GM23248 (cell line): ENCODE data around the gene P2RY2. TPM values are rescaled to one million over a fixed set of nuclear protein-coding genes. Genes with fewer than 3 reads are reported as not detected.
"Not testable (repeated sequence)": the region's sequence is repeated elsewhere in the genome, so short reads cannot be mapped to it uniquely, and the experiment has no call there.

Experiments used
- DNase-seq: peaks from one replicate; pipeline ENCODE4 v3.0.0-alpha.2; 2015
- H2AFZ ChIP-seq: fragments of 200-600 bp; sonication (generic); 2 replicates; pipeline ENCODE4 v1.6.1; 2016; ENCODE audit warnings: antibody characterized with exemption
- H3F3A ChIP-seq: fragments of 200-600 bp; sonication (generic); 2 replicates; pipeline ENCODE4 v1.6.1; 2016; ENCODE audit warnings: mild to moderate bottlenecking, antibody characterized with exemption, mixed run types; ENCODE audit not compliant: insufficient read depth
- H3K27ac ChIP-seq: fragments of 200-600 bp; sonication (generic); 2 replicates; pipeline ENCODE4 v1.5.1; 2016; ENCODE audit warnings: mild to moderate bottlenecking
- H3K27me3 ChIP-seq: fragments of 200-600 bp; sonication (generic); replicated peaks from 2 replicates; pipeline ENCODE4 v1.6.1; 2016; ENCODE audit warnings: mild to moderate bottlenecking; ENCODE audit not compliant: insufficient read depth
- H3K36me3 ChIP-seq: fragments of 200-600 bp; sonication (generic); 2 replicates; pipeline ENCODE4 v1.6.1; 2016; ENCODE audit warnings: low read depth, mild to moderate bottlenecking
- H3K4me1 ChIP-seq: fragments of 200-600 bp; sonication (generic); 2 replicates; pipeline ENCODE4 v1.6.1; 2016; ENCODE audit warnings: mild to moderate bottlenecking; ENCODE audit not compliant: insufficient read depth
- H3K4me2 ChIP-seq: fragments of 200-600 bp; sonication (generic); one replicate; pipeline ENCODE4 v1.6.1; 2016; ENCODE audit warnings: mild to moderate bottlenecking; ENCODE audit not compliant: unreplicated experiment
- H3K4me3 ChIP-seq: fragments of 200-600 bp; sonication (generic); 2 replicates; pipeline ENCODE4 v1.5.1; 2016; ENCODE audit warnings: mild to moderate bottlenecking
- H3K79me2 ChIP-seq: fragments of 200-600 bp; sonication (generic); 2 replicates; pipeline ENCODE4 v1.6.1; 2016; ENCODE audit warnings: mild to moderate bottlenecking; ENCODE audit not compliant: insufficient read depth
- H3K9ac ChIP-seq: fragments of 200-600 bp; sonication (generic); 2 replicates; pipeline ENCODE4 v1.6.1; 2016; ENCODE audit warnings: mild to moderate bottlenecking
- H3K9me2 ChIP-seq: fragments of 200-600 bp; sonication (generic); 2 replicates; pipeline ENCODE4 v1.6.1; 2016; ENCODE audit warnings: mixed run types, mild to moderate bottlenecking, moderate library complexity; ENCODE audit not compliant: insufficient read depth
- H3K9me3 ChIP-seq: fragments of 200-600 bp; sonication (generic); one replicate; pipeline ENCODE4 v1.6.1; 2017; ENCODE audit warnings: low read depth
- H4K20me1 ChIP-seq: fragments of 200-600 bp; sonication (generic); 2 replicates; pipeline ENCODE4 v1.6.0; 2016; ENCODE audit not compliant: insufficient read depth
- EZH2 ChIP-seq: fragments of 200-600 bp; sonication (generic); IDR thresholded peaks from 2 replicates; pipeline ENCODE4 v1.6.1; 2018; ENCODE audit warnings: antibody characterized with exemption, mild to moderate bottlenecking; ENCODE audit not compliant: insufficient read depth, poor library complexity, severe bottlenecking
- EZH2phosphoT487 ChIP-seq: fragments of 200-600 bp; sonication (generic); IDR thresholded peaks from 2 replicates; pipeline ENCODE4 v1.6.1; 2018; ENCODE audit warnings: antibody characterized with exemption, moderate library complexity, mild to moderate bottlenecking, low read depth; ENCODE audit not compliant: insufficient read depth
- WGBS, 2 experiments: methylation state at CpG; one replicate each; pipeline ENCODE4 v1.1.6; 2015 to 2017; ENCODE audit warnings: low lambda C conversion rate in 2 of 2, low coverage in 1 of 2; ENCODE audit errors: missing lambda C conversion rate in 2 of 2; 5-methylcytosine and 5-hydroxymethylcytosine counted together
- in situ Hi-C: fragments of 300-500 bp; cut with MboI; formaldehyde crosslinking; loops from 2 replicates; pipeline ENCODE4 v1.15.0; 2020
- polyA plus RNA-seq: library from polyadenylated mRNA; unstranded; fragments of >200 nt; fragmentation: Nextera tagmentation; extraction: Ambion mirVana; gene quantifications from 2 replicates; pipeline ENCODE4 v1.2.1, GENCODE V29; 2016
- total RNA-seq: library from RNA; depleted of rRNA; stranded (reverse); fragments of >200 nt; shearing (Covaris generic); gene quantifications from 2 replicates; pipeline ENCODE4 v1.2.3, GENCODE V29; 2014

P2RY2 gene
- total and polyA plus RNA-seq, 2 experiments from 2014 or later, result not detected

- TF ChIP-seq EZH2phosphoT487, result no peak
- no peak for TF ChIP-seq EZH2
- H3K36me3 ChIP-seq, result no peaks in the 10 kb centered on the region
- H2AFZ ChIP-seq, result no peak overlapping the region
- no peaks in the 10 kb centered on the region for H3K27me3 ChIP-seq
- no peaks in the 10 kb centered on the region for H3K4me1 ChIP-seq
- DNase-seq, result no peak
- no peaks in the 10 kb centered on the region for H3K9me3 ChIP-seq
- H3K27ac ChIP-seq, result no peak overlapping the region
- 0 out of 2 replicates have a peak, but pooled peaks cover 7% of the 10 kb centered on the region for H3F3A ChIP-seq
- H3K4me2 ChIP-seq, result no peak overlapping the region
- H4K20me1 ChIP-seq, result no peaks in the 10 kb centered on the region
- WGBS, 2 experiments, result 84 to 85% methylated on average over 7 of the region's 7 CpGs
- no peak overlapping the region for H3K9ac ChIP-seq
- no peaks in the 10 kb centered on the region for H3K79me2 ChIP-seq
- no peaks in the 10 kb centered on the region for H3K9me2 ChIP-seq
- no peak overlapping the region for H3K4me3 ChIP-seq
- in situ Hi-C loops, result no loop called here
These were observed 52.2 kb downstream of the P2RY2 start for GRCh38 chr11:73270016-73270854.

- H3K27ac ChIP-seq, result no peak overlapping the region
- H3K79me2 ChIP-seq, result no peaks in the 10 kb centered on the region
- H3K9ac ChIP-seq, result no peak overlapping the region
- DNase-seq, result no peak
- H3K4me2 ChIP-seq, result no peak overlapping the region
- no peak overlapping the region for H3K4me3 ChIP-seq
- in situ Hi-C loops, result no loop called here
- no peaks in the 10 kb centered on the region for H3K4me1 ChIP-seq
- H3K27me3 ChIP-seq, result no peaks in the 10 kb centered on the region
- no peaks in the 10 kb centered on the region for H3K9me2 ChIP-seq
- H3F3A ChIP-seq, result 0 out of 2 replicates have a peak, but pooled peaks cover 7% of the 10 kb centered on the region
- no peak overlapping the region for H2AFZ ChIP-seq
- H4K20me1 ChIP-seq, result no peaks in the 10 kb centered on the region
- no peak for TF ChIP-seq EZH2
- TF ChIP-seq EZH2phosphoT487, result no peak
- H3K36me3 ChIP-seq, result no peaks in the 10 kb centered on the region
- H3K9me3 ChIP-seq, result no peaks in the 10 kb centered on the region
- WGBS, 2 experiments, result 77 to 80% methylated on average over 18 of the region's 18 CpGs
These were observed 52.9 kb downstream of the P2RY2 start for GRCh38 chr11:73270855-73271477.

GRCh38 chr11:73271478-73271865 lies 53.4 kb downstream of the P2RY2 start:
- H3K36me3 ChIP-seq, H3K9me2 ChIP-seq, H3K27me3 ChIP-seq, H3K4me3 ChIP-seq, H3K9ac ChIP-seq, H4K20me1 ChIP-seq, H3K79me2 ChIP-seq, H3F3A ChIP-seq, H3K27ac ChIP-seq, in situ Hi-C loops, H2AFZ ChIP-seq, H3K9me3 ChIP-seq, DNase-seq, H3K4me1 ChIP-seq, H3K4me2 ChIP-seq: not testable (repeated sequence)
- WGBS, 2 experiments, result 66 to 76% methylated on average over 6 to 10 of the region's 10 CpGs

- Histone ChIP-seq H4K20me1 (no peaks in the 10 kb centered on the region), H3K9me3 (no peaks in the 10 kb centered on the region), H3K27ac (no peak within 1 kb of the TSS), H3K27me3 (no peaks in the 10 kb centered on the region), H2AFZ (no peak within 1 kb of the TSS), H3K9ac (no peak within 1 kb of the TSS), H3K79me2 (no peaks in the 10 kb centered on the region), H3K4me2 (no peak within 1 kb of the TSS), H3K9me2 (no peaks in the 10 kb centered on the region), H3K36me3 (no peaks in the 10 kb centered on the region), H3F3A (0 out of 2 replicates have a peak, but pooled peaks cover 7% of the 10 kb centered on the region), H3K4me3 (no peak within 1 kb of the TSS), H3K4me1 (no peaks in the 10 kb centered on the region)
- no peak for TF ChIP-seq EZH2phosphoT487
- TF ChIP-seq EZH2, result no peak
- peak; percentile 73 for DNase-seq
- WGBS, 2 experiments, result 74 to 76% methylated on average over 16 to 17 of the region's 17 CpGs
- in situ Hi-C loops, result no loop called here
These were observed 54.0 kb downstream of the P2RY2 start, which contains the start of gene P2RY6 for GRCh38 chr11:73271936-73272679. Gene P2RY6, plus strand, starts transcription at chr11:73272338. Its CDS starts 24,181 bp downstream, at chr11:73296519.
